ENCODE data around the gene PGC.

- TF ChIP-seq CTCF (IDR thresholded peaks at IDR 0.05; ENCODE audit: extremely low read depth in 1 of 2, insufficient read depth in 1 of 2, low read depth in 1 of 2, low read length in 2 of 2) (no peak), POLR2AphosphoS5 (IDR thresholded peaks at IDR 0.05; ENCODE audit: insufficient read depth, low read depth, low read length) (no peak)
These were observed 27.6 kb upstream of the PGC start for GRCh38 chr6:41774841-41775240.

Data from endothelial cell of umbilical vein (primary cell).